Neural crest cell (in vitro differentiated cells): Measurements from ENCODE around the gene OLA1. TPM values are rescaled to one million over a fixed set of nuclear protein-coding genes. Genes with fewer than 3 reads are reported as not detected.

Experiments
- DNase-seq: peaks from one replicate; pipeline ENCODE4 v3.0.0; 2021; ENCODE audit warnings: low read depth, mixed read lengths, low spot score
- H3K27ac Mint-ChIP-seq: one replicate; pipeline ENCODE4 v1.8.0; 2021; ENCODE audit warnings: mild to moderate bottlenecking, mixed read lengths; ENCODE audit not compliant: unreplicated experiment
- H3K27me3 Mint-ChIP-seq: 2 replicates; pipeline ENCODE4 v1.8.0; 2021; ENCODE audit warnings: low read depth, mild to moderate bottlenecking, mixed read lengths
- H3K36me3 Mint-ChIP-seq: 2 replicates; pipeline ENCODE4 v1.8.0; 2021; ENCODE audit warnings: low read depth, mild to moderate bottlenecking, mixed read lengths
- H3K4me1 Mint-ChIP-seq: 2 replicates; pipeline ENCODE4 v1.8.0; 2021; ENCODE audit warnings: mixed read lengths
- H3K4me3 Mint-ChIP-seq: one replicate; pipeline ENCODE4 v1.8.0; 2021; ENCODE audit warnings: mild to moderate bottlenecking, mixed read lengths
- H3K9me3 Mint-ChIP-seq: 2 replicates; pipeline ENCODE4 v1.8.0; 2021; ENCODE audit warnings: mixed read lengths
- total RNA-seq: library from RNA; stranded (reverse); gene quantifications from 2 replicates; pipeline ENCODE4 v1.2.1, GENCODE V29; 2021
- TF ChIP-seq, protein P1 (sequence below): fragments of 200-600 bp; sonication (generic); conservative IDR thresholded peaks from 2 replicates; pipeline ENCODE4 v1.5.0; 2021; ENCODE audit warnings: antibody characterized with exemption, mild to moderate bottlenecking

OLA1 gene
- total RNA-seq, 1 donor from 2014 or later = 170 TPM

DNA sequence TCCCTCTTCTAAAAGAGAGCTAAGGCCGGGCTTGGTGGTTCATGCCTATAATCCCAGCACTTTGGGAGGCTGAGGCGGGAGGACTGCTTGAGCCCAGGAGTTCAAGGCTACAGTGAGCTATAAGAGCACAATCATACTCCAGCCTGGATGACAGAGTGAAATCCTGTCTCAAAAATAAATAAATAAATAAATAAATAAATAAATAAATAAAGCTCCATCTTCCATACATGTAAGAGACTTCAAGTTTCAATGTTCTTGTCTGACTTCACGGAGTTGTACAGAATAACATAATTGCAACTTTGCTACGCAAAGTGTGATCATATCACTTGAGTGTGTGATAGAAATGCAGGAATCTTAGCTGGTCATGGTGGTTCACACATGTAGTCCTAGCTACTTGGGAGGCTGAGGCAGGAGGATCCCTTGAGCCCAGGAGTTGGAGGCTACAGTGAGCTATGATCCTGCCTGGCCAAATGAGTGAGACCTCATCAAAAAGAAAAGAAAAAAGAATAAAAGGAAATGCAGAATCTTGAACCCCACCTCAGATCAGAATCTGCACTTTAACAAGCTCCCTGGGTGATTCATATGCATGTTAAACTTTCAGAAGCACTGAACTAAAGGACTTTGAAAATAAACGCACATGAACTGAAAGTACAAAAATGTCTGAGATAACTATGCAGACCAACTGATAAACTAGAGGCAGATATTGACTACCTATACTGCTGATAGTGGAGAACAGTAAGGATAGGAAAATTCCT lies 159.4 kb downstream of the OLA1 start:
- TF ChIP-seq, protein P1, sequence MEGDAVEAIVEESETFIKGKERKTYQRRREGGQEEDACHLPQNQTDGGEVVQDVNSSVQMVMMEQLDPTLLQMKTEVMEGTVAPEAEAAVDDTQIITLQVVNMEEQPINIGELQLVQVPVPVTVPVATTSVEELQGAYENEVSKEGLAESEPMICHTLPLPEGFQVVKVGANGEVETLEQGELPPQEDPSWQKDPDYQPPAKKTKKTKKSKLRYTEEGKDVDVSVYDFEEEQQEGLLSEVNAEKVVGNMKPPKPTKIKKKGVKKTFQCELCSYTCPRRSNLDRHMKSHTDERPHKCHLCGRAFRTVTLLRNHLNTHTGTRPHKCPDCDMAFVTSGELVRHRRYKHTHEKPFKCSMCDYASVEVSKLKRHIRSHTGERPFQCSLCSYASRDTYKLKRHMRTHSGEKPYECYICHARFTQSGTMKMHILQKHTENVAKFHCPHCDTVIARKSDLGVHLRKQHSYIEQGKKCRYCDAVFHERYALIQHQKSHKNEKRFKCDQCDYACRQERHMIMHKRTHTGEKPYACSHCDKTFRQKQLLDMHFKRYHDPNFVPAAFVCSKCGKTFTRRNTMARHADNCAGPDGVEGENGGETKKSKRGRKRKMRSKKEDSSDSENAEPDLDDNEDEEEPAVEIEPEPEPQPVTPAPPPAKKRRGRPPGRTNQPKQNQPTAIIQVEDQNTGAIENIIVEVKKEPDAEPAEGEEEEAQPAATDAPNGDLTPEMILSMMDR = no peak
- Mint-ChIP-seq H3K36me3 (peaks cover 18% of the 10 kb centered on the region), H3K27ac (no peak overlapping the region), H3K4me1 (peaks cover 8% of the 10 kb centered on the region), H3K27me3 (no peaks in the 10 kb centered on the region), H3K4me3 (no peak overlapping the region), H3K9me3 (peaks cover 3% of the 10 kb centered on the region)
- DNase-seq = no peak

DNA sequence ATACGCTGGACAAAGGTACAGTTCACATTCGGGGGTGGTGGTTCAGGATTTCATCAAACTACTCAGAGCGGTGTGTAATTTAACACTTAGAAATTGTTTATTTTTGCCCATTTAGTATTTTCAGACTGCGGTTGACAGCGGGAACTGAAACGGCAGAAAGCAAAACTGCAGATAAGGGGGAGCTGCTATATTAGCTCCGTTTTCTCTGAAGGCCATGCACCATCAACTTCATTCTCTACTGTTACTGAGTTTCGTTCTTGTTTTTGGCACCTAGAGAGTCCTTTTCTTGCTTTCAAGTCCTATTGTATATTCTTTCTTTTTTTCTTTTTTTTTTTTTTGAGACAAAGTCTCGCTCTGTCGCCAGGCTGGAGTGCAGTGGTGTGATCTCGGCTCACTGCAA lies 161.6 kb downstream of the OLA1 start:
- H3K4me1 Mint-ChIP-seq = peaks cover 12% of the 10 kb centered on the region
- H3K27ac Mint-ChIP-seq = no peak overlapping the region
- H3K4me3 Mint-ChIP-seq = no peak overlapping the region
- DNase-seq = no peak
- peaks cover 18% of the 10 kb centered on the region for H3K36me3 Mint-ChIP-seq
- TF ChIP-seq, protein P1 = no peak
- H3K9me3 Mint-ChIP-seq = peaks cover 3% of the 10 kb centered on the region
- no peaks in the 10 kb centered on the region for H3K27me3 Mint-ChIP-seq

GRCh38 chr2:174085781-174086180 lies 162.6 kb downstream of the OLA1 start:
- H3K4me1 Mint-ChIP-seq = peaks cover 19% of the 10 kb centered on the region
- no peak overlapping the region for H3K27ac Mint-ChIP-seq
- peaks cover 3% of the 10 kb centered on the region for H3K9me3 Mint-ChIP-seq
- H3K36me3 Mint-ChIP-seq = peaks cover 18% of the 10 kb centered on the region
- TF ChIP-seq, protein P1 = no peak
- DNase-seq = no peak
- H3K27me3 Mint-ChIP-seq = no peaks in the 10 kb centered on the region
- no peak overlapping the region for H3K4me3 Mint-ChIP-seq

GRCh38 chr2:174083843-174084458 lies 164.4 kb downstream of the OLA1 start:
- Mint-ChIP-seq H3K4me1 (peaks cover 27% of the 10 kb centered on the region), H3K27me3 (no peaks in the 10 kb centered on the region), H3K9me3 (peaks cover 3% of the 10 kb centered on the region), H3K27ac (no peak overlapping the region), H3K36me3 (peaks cover 15% of the 10 kb centered on the region), H3K4me3 (no peak overlapping the region)
- TF ChIP-seq, protein P1 = no peak
- DNase-seq = no peak

DNA sequence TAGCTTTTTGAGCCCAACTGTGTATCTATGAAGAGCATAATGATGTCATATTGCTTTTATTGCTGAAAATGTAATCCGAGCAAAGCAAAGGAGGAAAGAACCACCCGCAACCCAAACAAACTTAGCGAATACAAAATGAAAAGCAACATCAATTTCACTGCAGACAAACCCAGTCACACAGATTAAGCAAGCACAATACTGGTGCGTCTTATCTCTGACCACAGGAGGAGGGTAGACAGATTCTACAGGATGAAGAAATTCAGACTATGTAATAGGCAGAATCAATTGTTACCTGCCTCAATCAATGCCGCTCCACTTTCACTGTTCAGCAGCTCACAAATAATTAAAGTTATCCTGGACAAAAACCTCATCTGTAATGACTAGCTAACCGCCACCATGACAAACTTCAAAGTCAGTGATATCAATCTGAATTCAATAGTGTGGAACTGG lies 167.6 kb downstream of the OLA1 start:
- Mint-ChIP-seq H3K36me3 (no peaks in the 10 kb centered on the region), H3K9me3 (no peaks in the 10 kb centered on the region), H3K27ac (peak overlapping the region; percentile 5), H3K4me1 (peaks cover 39% of the 10 kb centered on the region), H3K4me3 (no peak overlapping the region), H3K27me3 (no peaks in the 10 kb centered on the region)
- TF ChIP-seq, protein P1 = no peak
- DNase-seq = no peak
